ENCODE measurements around the gene ZBED1. TPM values are rescaled to one million over a fixed set of nuclear protein-coding genes. Genes with fewer than 3 reads are reported as not detected.
"Not testable (repeated sequence)": the region's sequence is repeated elsewhere in the genome, so short reads cannot be mapped to it uniquely, and the experiment has no call there.

The ZBED1 gene
- polyA plus RNA-seq, 3 donors, result 44.2 to 46.2 (median 45.4) TPM

- DNase-seq (ENCODE audit: extremely low read depth in 1 of 11, low read depth in 9 of 11, low spot score in 4 of 11), result no peak
Observed at GRCh38 chrX:2485789-2486345, 14.9 kb downstream of the ZBED1 start.

GRCh38 chrX:2484721-2485648 is 15.8 kb downstream of the ZBED1 start:
- DNase-seq (ENCODE audit: extremely low read depth in 1 of 11, low read depth in 9 of 11, low spot score in 4 of 11), result no peak

- no peak for DNase-seq (ENCODE audit: extremely low read depth in 1 of 11, low read depth in 9 of 11, low spot score in 4 of 11)
Observed at GRCh38 chrX:2484256-2484655, 16.5 kb downstream of the ZBED1 start.

DNA sequence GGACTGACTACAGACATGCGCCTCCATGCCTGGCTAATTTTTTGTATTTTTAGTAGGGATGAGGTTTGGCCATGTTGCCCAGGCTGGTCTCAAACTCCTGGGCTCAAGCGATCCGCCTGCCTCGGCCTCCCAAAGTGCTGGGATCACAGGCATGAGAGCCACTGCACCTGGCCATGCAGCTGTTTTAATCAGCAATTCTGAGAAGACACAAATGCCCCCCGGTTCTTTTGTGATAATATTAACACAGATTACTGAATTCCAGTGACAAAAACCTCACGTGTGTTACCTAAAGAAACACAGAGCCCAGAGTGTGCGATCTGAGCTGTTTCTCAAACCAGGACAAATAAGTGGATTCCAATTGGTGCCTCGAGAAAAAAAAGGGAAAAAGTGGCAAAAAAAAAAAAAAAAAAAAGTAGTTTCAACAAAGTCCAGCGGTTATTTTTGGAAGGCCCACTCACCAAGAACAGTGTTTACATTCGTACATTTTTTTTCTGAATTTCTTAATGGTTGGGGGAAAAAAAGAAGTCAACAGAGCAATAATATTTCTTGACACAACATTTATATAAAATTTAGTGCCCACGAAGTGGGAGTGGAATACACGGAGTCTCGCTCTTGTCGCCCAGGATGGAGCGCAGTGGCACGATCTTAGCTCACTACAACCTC is 17.2 kb downstream of the ZBED1 start:
- no peak for DNase-seq (ENCODE audit: extremely low read depth in 1 of 11, low read depth in 9 of 11, low spot score in 4 of 11)

DNA sequence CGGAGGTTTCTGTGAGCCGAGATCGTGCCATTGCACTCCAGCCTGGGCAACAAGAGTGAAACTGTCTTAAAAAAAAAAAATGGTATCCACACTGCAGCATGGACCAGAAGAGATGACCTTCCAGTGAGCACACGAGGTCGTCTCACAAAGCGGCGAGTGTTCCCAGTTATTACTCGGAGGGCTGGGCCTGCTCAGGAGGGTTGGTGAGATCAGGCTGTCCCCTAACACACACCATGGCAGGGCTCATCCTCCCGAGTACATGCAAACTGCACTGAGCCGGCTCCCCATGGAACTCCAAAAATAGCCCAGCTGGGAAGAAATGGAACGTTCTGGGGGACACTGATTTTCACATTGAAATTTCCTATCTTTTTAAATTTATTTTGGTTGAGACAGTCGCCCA is 19.2 kb downstream of the ZBED1 start:
- DNase-seq (ENCODE audit: extremely low read depth in 1 of 11, low read depth in 9 of 11, low spot score in 4 of 11), result not testable (repeated sequence)

- not testable (repeated sequence) for DNase-seq (ENCODE audit: extremely low read depth in 1 of 11, low read depth in 9 of 11, low spot score in 4 of 11)
Observed at GRCh38 chrX:2479982-2480381, 20.8 kb downstream of the ZBED1 start.

GRCh38 chrX:2479420-2479780 is 21.4 kb downstream of the ZBED1 start:
- DNase-seq (ENCODE audit: extremely low read depth in 1 of 11, low read depth in 9 of 11, low spot score in 4 of 11), result no peak

- DNase-seq (ENCODE audit: extremely low read depth in 1 of 11, low read depth in 9 of 11, low spot score in 4 of 11), result no peak
Observed at GRCh38 chrX:2478546-2479419, 22.0 kb downstream of the ZBED1 start.

DNA sequence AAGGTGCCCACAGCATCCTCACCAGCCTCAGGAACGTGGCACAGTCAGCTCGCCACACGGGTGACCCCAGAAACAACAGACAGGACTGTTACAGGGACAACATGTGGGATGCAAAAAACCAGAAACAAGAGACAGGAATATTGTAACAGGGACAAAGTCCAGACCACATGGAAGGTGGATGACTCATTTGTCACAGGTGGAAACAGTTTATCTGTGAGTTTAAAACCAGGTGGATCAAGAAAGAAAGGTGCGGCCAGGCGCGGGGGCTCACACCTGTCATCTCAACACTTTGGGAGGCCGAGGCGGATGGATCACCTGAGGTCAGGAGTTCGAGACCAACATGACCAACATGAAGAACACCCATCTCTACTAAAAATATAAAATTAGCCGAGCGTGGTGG is 23.5 kb downstream of the ZBED1 start:
- DNase-seq (ENCODE audit: extremely low read depth in 1 of 11, low read depth in 9 of 11, low spot score in 4 of 11), result not testable (repeated sequence)

DNA sequence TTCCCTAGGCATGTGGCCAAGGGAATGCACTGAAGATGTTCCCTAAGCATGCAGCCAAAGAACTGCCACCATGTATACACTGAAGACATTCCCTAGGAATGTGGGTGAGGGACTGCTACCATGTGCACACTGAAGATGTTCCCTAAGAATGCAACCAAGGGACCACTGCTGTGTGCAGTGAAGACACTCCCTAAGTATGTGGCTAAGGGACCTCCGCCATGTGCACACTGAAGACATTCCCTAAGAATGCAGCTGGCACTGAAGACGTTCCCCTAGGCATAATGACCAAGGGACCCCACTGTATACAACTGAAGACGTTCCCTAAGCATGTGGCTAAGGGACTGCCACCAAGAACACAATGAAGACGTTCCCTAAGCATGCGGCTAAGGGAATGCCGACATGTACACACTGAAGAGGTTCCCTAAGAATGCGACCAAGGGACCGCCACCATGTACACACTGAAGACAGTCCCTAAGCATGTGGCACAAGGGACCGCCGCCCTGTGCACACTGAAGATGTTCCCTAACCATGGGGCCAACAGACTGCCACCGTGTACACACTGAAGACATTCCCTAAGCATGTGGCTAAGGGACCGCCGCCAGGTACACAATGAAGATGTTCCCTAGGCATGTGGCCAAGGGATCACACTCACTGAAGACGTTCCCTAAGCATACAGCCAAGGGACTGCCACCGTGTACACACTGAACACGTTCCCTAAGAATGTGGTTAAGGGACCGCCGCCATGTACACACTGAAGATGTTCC is 25.6 kb downstream of the ZBED1 start:
- DNase-seq (ENCODE audit: extremely low read depth in 1 of 11, low read depth in 9 of 11, low spot score in 4 of 11), result no peak

- DNase-seq (ENCODE audit: extremely low read depth in 1 of 11, low read depth in 9 of 11, low spot score in 4 of 11), result no peak
Observed at GRCh38 chrX:2474280-2474962, 26.4 kb downstream of the ZBED1 start.

DNA sequence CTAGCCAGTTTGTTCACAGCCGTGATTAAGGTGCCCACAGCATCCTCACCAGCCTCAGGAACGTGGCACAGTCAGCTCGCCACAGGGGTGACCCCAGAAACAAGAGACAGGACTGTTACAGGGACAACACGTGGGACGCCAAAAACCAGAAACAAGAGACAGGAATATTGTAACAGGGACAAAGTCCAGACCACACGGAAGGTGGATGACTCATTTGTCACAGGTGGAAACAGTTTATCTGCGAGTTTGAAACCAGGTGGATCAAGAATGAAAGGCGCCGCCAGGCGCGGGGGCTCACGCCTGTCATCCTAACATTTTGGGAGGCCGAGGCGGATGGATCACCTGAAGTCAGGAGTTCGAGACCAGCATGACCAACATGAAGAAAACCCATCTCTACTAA is 27.7 kb downstream of the ZBED1 start:
- not testable (repeated sequence) for DNase-seq (ENCODE audit: extremely low read depth in 1 of 11, low read depth in 9 of 11, low spot score in 4 of 11)

DNA sequence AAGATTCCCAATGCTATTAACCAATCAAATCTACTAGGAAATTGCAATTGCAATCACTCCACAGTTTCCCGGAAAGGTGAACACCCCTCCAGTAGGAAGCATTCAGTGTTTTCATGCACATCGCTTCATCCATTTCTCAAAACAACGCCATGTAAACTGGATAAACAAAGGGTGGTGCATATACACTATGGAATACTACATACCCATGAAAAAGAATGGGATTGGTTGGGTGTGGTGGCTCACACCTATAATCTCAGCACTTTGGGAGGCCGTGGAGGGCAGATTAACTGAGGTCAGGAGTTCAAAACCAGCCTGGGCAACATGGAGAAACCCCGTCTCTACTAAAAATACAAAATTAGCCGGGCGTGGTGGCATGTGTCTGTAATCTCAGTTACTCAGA is 29.1 kb downstream of the ZBED1 start:
- DNase-seq (ENCODE audit: extremely low read depth in 1 of 11, low read depth in 9 of 11, low spot score in 4 of 11), result no peak

DNA sequence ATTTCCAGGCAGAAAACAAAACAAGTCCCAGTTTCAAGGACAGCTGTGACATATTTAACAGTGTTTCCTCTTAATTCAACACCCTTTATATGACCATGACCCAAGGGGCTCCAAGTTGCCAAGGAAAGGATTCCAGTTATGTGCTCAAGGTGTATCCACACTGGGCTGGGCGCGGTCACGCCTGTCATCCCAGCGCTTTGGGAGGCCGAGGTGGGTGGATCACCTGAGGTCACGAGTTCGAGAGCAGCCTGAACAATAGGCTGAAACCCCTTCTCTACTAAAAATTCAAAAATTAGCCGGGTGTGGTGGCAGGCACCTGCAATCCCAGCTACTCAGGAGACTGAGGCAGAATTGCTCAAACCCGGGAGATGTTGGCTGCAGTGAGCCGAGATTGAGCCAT is 29.6 kb downstream of the ZBED1 start:
- DNase-seq (ENCODE audit: extremely low read depth in 1 of 11, low read depth in 9 of 11, low spot score in 4 of 11), result not testable (repeated sequence)

DNA sequence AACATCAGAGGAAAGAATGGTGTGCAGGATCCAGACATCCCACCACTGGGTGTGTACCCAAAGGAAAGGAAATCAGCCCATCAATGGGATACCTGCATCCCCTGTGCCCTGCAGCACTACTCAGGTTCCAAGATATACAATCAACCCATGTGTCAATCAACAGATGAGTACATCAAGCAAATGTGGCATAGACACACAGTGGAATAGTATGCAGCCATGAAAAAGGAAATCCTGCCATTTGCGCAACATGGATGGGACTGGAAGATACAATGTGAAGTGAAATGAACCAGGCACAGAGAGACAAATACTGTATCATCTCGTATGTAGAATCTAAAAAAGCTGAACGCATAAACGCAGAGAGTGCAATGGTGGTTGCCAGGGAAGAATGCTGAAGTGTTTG is 30.9 kb downstream of the ZBED1 start:
- DNase-seq (ENCODE audit: extremely low read depth in 1 of 11, low read depth in 9 of 11, low spot score in 4 of 11), result not testable (repeated sequence)

DNA sequence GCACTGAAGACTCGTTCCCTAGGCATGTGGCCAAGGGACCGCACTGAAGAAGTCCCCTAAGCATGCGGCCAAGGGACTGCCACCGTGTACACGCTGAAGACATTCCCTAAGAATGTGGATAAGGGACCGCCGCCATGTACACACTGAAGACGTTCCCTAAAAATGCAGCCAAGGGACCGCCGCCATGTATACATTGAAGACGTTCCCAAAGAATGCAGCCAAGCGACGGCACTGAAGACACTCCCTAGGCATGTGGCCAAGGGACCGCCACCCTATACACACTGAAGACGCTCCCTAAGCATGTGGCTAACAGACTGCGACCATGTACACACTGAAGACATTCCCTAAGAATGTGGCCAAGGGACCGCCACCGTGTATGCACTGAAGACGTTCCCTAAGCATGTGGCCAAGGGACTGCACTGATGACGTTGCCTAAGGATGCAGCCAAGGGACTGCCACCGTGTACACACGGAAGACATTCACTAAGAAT is 31.5 kb downstream of the ZBED1 start:
- DNase-seq (ENCODE audit: extremely low read depth in 1 of 11, low read depth in 9 of 11, low spot score in 4 of 11), result no peak

- DNase-seq (ENCODE audit: extremely low read depth in 1 of 11, low read depth in 9 of 11, low spot score in 4 of 11), result no peak
Observed at GRCh38 chrX:2468261-2469195, 32.2 kb downstream of the ZBED1 start.
